ENCODE data around the gene SLC2A2. TPM values are rescaled to one million over a fixed set of nuclear protein-coding genes. Genes with fewer than 3 reads are reported as not detected.
A peak's percentile ranks its signal among the peaks of the same experiment; 100 is the strongest.

SLC2A2 gene
- total and polyA plus RNA-seq, 9 donors = 0.10 to 0.36 (median 0.18) TPM; not detected in 6

DNA sequence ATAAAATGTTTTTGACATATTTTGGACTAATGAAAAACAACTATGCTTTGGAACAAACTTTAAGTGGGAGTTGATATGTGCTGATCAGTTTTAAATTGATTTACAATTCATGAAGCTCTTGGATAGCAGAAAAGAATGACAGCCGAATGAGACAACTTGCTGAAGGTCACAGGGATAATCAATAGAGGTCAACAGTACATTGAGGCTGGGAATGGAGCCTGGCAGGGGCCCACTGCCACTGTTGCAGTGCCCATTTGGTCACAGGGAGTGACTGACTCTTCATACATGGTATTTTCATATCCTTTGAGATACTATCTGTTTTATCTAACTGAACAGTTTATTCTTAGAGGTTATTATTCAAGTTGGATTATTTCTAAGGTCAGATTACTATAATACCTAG lies 59.4 kb downstream of the SLC2A2 start:
- DNase-seq = no peak
- Histone ChIP-seq H3K9me3 (no peaks in the 10 kb centered on the region), H3K27ac (no peak overlapping the region), H3K36me3 (no peaks in the 10 kb centered on the region), H3K4me3 (no peak overlapping the region), H3K4me1 (ENCODE audit: insufficient read depth) (no peaks in the 10 kb centered on the region), H3K27me3 (no peaks in the 10 kb centered on the region)
- WGBS, 3 donors = 54 to 64% (median 59%) methylated on average over 1 of the region's 1 CpG
- TF ChIP-seq POLR2A (IDR thresholded peaks at IDR 0.05) (no peak), EP300 (IDR thresholded peaks at IDR 0.05) (no peak)
- TF ChIP-seq, protein P1, sequence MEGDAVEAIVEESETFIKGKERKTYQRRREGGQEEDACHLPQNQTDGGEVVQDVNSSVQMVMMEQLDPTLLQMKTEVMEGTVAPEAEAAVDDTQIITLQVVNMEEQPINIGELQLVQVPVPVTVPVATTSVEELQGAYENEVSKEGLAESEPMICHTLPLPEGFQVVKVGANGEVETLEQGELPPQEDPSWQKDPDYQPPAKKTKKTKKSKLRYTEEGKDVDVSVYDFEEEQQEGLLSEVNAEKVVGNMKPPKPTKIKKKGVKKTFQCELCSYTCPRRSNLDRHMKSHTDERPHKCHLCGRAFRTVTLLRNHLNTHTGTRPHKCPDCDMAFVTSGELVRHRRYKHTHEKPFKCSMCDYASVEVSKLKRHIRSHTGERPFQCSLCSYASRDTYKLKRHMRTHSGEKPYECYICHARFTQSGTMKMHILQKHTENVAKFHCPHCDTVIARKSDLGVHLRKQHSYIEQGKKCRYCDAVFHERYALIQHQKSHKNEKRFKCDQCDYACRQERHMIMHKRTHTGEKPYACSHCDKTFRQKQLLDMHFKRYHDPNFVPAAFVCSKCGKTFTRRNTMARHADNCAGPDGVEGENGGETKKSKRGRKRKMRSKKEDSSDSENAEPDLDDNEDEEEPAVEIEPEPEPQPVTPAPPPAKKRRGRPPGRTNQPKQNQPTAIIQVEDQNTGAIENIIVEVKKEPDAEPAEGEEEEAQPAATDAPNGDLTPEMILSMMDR (IDR thresholded peaks at IDR 0.05) = no peak
- intact Hi-C loops (cut with DNase I) = loop anchor here in 1 of 4 donors (10.0 kb wide), 1 partner anchor 598 kb away; no protein-coding TSS in a partner anchor

DNA sequence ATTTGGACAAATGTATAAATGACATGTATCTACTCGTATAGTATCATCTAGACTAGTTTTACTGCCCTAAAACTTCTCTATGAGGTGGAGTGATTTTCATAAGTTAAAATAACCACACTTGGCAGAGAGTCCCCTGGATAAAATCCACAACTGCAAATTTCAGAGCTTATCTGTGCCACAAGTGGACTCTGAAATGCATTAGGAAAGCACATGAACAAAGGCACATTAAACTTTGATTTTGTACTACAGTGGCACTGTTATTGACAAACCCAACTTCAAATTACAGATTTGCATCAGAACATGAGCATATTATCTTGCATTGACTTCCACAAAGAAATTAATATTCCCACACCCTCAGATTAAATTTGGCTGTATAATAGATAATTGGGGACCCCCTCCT lies 60.0 kb downstream of the SLC2A2 start:
- no peaks in the 10 kb centered on the region for H3K4me1 ChIP-seq (ENCODE audit: insufficient read depth)
- no peaks in the 10 kb centered on the region for H3K27me3 ChIP-seq
- H3K36me3 ChIP-seq = no peaks in the 10 kb centered on the region
- 34 to 61% (median 49%) methylated on average over 1 of the region's 1 CpG for WGBS, 3 donors
- intact Hi-C loops (cut with DNase I) = loop anchor here in 1 of 4 donors (10.0 kb wide), 1 partner anchor 598 kb away; no protein-coding TSS in a partner anchor
- TF ChIP-seq POLR2A (IDR thresholded peaks at IDR 0.05) = no peak
- no peak for DNase-seq
- H3K27ac ChIP-seq = no peak overlapping the region
- no peak overlapping the region for H3K4me3 ChIP-seq
- H3K9me3 ChIP-seq = no peaks in the 10 kb centered on the region

DNA sequence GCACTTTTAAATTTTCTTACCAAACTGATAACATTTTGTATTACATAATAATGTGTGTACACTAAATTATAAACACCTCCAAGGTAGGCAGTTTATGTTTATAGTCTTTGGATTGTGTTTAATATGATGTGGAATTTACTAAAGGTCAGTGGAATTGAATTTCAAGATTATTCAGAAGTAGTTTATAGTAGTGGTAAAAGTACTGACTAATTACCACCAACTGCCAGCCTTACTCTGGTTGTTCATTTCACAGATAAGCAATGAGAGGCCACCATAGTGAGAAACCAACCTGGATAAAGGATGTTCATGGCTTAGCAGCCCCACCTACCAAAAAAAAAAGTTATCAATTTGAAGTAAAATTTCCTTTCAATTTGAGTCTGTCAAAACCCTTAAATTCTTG lies 64.1 kb downstream of the SLC2A2 start:
- Histone ChIP-seq H3K4me3 (no peak overlapping the region), H3K36me3 (no peaks in the 10 kb centered on the region), H3K4me1 (ENCODE audit: insufficient read depth) (no peaks in the 10 kb centered on the region), H3K27ac (no peak overlapping the region), H3K9me3 (no peaks in the 10 kb centered on the region), H3K27me3 (no peaks in the 10 kb centered on the region)
- DNase-seq = no peak
- intact Hi-C loops (cut with DNase I) = loop anchor here in 3 of 4 donors (5.0 to 10.0 kb wide), 3 partner anchors 600 to 605 kb away; no protein-coding TSS in a partner anchor
- no peak for TF ChIP-seq POLR2A (IDR thresholded peaks at IDR 0.05)
- TF ChIP-seq, protein P1 (IDR thresholded peaks at IDR 0.05) = no peak
- TF ChIP-seq EP300 (IDR thresholded peaks at IDR 0.05) = no peak

DNA sequence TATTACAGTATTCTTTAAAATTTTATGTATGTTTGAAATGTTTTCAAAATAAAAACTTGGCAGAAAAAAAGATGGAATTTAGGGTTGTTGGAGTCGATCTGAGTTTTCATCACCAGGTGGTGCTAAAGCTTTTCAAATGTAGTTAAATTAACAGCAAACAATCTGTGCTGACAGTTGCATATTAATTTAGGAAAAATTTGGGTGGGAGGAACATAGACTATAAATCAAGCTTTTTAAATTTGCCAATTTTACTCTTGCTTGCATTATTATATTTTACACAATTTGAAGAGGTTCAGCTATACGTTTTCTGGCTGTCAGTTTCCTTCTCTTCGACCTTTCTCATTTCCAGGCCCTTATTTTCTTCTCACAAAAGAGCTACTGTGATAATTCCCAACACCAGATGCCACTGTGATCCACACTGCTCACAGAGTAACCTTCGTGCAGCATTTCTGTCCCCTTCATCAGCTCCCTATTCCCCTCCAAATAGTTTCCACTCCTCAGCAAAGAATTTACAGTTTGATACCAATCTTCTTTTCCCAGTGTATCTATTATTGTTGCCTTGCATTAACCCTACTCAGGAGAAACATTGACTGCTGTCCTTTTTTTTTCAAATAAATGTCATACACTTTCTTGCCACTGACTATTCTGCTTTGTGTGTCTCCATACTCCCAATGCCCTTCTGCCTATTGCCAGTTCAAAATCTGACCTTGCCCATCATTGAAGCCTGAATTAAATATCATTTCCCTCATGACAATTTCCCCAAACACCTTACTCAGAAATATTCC lies 64.7 kb downstream of the SLC2A2 start:
- Histone ChIP-seq H3K36me3 (no peaks in the 10 kb centered on the region), H3K4me3 (no peak overlapping the region), H3K27me3 (no peaks in the 10 kb centered on the region), H3K4me1 (ENCODE audit: insufficient read depth) (no peaks in the 10 kb centered on the region), H3K27ac (no peak overlapping the region), H3K9me3 (no peaks in the 10 kb centered on the region)
- WGBS, 3 donors = 27% methylated on average over 4 of the region's 4 CpGs
- intact Hi-C loops (cut with DNase I) = loop anchor here in 3 of 4 donors (5.0 to 10.0 kb wide), 3 partner anchors 600 to 605 kb away; no protein-coding TSS in a partner anchor
- no peak for DNase-seq
- no peak for TF ChIP-seq EP300 (IDR thresholded peaks at IDR 0.05)
- TF ChIP-seq, protein P1 (IDR thresholded peaks at IDR 0.05) = peak; percentile 34 to 64 (median 44)

DNA sequence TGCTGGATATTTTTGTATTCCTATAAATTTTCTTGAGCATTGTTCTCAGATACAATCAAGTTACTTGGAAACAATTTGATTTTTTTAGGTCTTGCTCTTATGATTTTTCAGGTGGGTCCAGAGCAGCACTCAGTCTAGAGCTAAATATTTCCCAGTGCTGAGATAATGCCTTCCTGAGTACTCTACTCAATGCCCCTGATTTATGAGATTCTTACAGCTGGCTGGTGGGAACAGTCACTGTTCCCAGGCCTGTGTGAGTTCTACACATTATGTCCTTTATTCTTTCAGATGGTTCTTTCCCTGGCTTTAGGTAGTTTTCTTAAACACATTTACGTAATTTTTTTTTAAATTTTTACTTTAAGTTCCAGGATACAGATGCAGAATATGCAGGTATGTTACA lies 67.1 kb downstream of the SLC2A2 start:
- Histone ChIP-seq H3K27ac (no peak overlapping the region), H3K27me3 (no peaks in the 10 kb centered on the region), H3K36me3 (no peaks in the 10 kb centered on the region), H3K9me3 (no peaks in the 10 kb centered on the region), H3K4me1 (ENCODE audit: insufficient read depth) (no peaks in the 10 kb centered on the region), H3K4me3 (no peak overlapping the region)
- intact Hi-C loops (cut with DNase I) = loop anchor here in 1 of 4 donors (10.0 kb wide), 1 partner anchor 605 kb away; no protein-coding TSS in a partner anchor
- no peak for DNase-seq
- TF ChIP-seq EP300 (IDR thresholded peaks at IDR 0.05) (no peak), POLR2A (IDR thresholded peaks at IDR 0.05) (no peak)
- TF ChIP-seq, protein P1 (IDR thresholded peaks at IDR 0.05) = no peak
- 94 to 98% (median 95%) methylated on average over 1 of the region's 1 CpG for WGBS, 3 donors

Data from ovary (tissue), 9 donors.